Measurements from ENCODE around the gene SLCO2A1.

GRCh38 chr3:133999891-134000685 lies 29.6 kb downstream of the SLCO2A1 start:
- TF ChIP-seq, protein P1, sequence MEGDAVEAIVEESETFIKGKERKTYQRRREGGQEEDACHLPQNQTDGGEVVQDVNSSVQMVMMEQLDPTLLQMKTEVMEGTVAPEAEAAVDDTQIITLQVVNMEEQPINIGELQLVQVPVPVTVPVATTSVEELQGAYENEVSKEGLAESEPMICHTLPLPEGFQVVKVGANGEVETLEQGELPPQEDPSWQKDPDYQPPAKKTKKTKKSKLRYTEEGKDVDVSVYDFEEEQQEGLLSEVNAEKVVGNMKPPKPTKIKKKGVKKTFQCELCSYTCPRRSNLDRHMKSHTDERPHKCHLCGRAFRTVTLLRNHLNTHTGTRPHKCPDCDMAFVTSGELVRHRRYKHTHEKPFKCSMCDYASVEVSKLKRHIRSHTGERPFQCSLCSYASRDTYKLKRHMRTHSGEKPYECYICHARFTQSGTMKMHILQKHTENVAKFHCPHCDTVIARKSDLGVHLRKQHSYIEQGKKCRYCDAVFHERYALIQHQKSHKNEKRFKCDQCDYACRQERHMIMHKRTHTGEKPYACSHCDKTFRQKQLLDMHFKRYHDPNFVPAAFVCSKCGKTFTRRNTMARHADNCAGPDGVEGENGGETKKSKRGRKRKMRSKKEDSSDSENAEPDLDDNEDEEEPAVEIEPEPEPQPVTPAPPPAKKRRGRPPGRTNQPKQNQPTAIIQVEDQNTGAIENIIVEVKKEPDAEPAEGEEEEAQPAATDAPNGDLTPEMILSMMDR (IDR thresholded peaks at IDR 0.05), result no peak
- TF ChIP-seq EP300 (IDR thresholded peaks at IDR 0.05; ENCODE audit: low read depth) (no peak), POLR2AphosphoS5 (IDR thresholded peaks at IDR 0.05) (no peak)
